Calu3 (cell line): ENCODE data around the gene MARK3. TPM values are rescaled to one million over a fixed set of nuclear protein-coding genes. Genes with fewer than 3 reads are reported as not detected.

Source experiments
- BruUV-seq: library from RNA; stranded (reverse); fragments of 400-500 nt; replicated peaks from 2 replicates; lab custom pipeline; 2021; lab: Mats Ljungman, UMichigan
- CTCF ChIA-PET: fragments of 300-600 bp; sonication (Branson Sonifier 250); formaldehyde crosslinking; loops from one replicate; lab custom pipeline; 2022; ENCODE audit warnings: antibody characterized with exemption; lab: Charles Lee
- DNase-seq: peaks from one replicate; pipeline ENCODE4 v3.0.0; 2022
- H3K27ac Mint-ChIP-seq: one replicate; pipeline ENCODE4 v1.8.0; 2022; ENCODE audit warnings: mixed read lengths; ENCODE audit not compliant: unreplicated experiment
- H3K27me3 Mint-ChIP-seq: one replicate; pipeline ENCODE4 v1.8.0; 2022; ENCODE audit warnings: mixed read lengths; ENCODE audit not compliant: unreplicated experiment
- H3K36me3 Mint-ChIP-seq: one replicate; pipeline ENCODE4 v1.8.0; 2022; ENCODE audit warnings: mild to moderate bottlenecking, moderate library complexity, mixed read lengths; ENCODE audit not compliant: insufficient read depth, unreplicated experiment
- H3K4me1 Mint-ChIP-seq: one replicate; pipeline ENCODE4 v1.8.0; 2022; ENCODE audit warnings: mild to moderate bottlenecking, low read depth, mixed read lengths; ENCODE audit not compliant: unreplicated experiment
- H3K4me3 Mint-ChIP-seq: one replicate; pipeline ENCODE4 v1.8.0; 2022; ENCODE audit warnings: mild to moderate bottlenecking, low read depth, moderate library complexity, mixed read lengths; ENCODE audit not compliant: unreplicated experiment
- H3K9me3 Mint-ChIP-seq: one replicate; pipeline ENCODE4 v1.8.0; 2022; ENCODE audit warnings: low read depth, mixed read lengths; ENCODE audit not compliant: unreplicated experiment
- intact Hi-C: fragments of 100-400 bp; cut with micrococcal nuclease; formaldehyde crosslinking; loops from one replicate; pipeline ENCODE4 v1.10.0; 2022; ENCODE audit not compliant: unreplicated experiment
- total RNA-seq: library from RNA; stranded (reverse); gene quantifications from 2 replicates; pipeline ENCODE4 v1.2.3, GENCODE V29; 2022
- TF ChIP-seq, protein P1 (sequence below): fragments of 200-600 bp; IDR thresholded peaks from one replicate; pipeline ENCODE4 v1.8.0; 2022; ENCODE audit warnings: antibody characterized with exemption; ENCODE audit not compliant: unreplicated experiment

Gene MARK3
- total RNA-seq, 1 experiment from 2014 or later, result 76.0 TPM

- Mint-ChIP-seq H3K36me3 (no peaks in the 10 kb centered on the region), H3K9me3 (no peaks in the 10 kb centered on the region), H3K27me3 (no peaks in the 10 kb centered on the region), H3K27ac (no peak overlapping the region), H3K4me3 (no peak overlapping the region), H3K4me1 (peaks cover 39% of the 10 kb centered on the region)
- no peak for DNase-seq
- no TSS peak for BruUV-seq
- intact Hi-C loops, result no loop called here
- TF ChIP-seq, protein P1, sequence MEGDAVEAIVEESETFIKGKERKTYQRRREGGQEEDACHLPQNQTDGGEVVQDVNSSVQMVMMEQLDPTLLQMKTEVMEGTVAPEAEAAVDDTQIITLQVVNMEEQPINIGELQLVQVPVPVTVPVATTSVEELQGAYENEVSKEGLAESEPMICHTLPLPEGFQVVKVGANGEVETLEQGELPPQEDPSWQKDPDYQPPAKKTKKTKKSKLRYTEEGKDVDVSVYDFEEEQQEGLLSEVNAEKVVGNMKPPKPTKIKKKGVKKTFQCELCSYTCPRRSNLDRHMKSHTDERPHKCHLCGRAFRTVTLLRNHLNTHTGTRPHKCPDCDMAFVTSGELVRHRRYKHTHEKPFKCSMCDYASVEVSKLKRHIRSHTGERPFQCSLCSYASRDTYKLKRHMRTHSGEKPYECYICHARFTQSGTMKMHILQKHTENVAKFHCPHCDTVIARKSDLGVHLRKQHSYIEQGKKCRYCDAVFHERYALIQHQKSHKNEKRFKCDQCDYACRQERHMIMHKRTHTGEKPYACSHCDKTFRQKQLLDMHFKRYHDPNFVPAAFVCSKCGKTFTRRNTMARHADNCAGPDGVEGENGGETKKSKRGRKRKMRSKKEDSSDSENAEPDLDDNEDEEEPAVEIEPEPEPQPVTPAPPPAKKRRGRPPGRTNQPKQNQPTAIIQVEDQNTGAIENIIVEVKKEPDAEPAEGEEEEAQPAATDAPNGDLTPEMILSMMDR, result no peak
- CTCF ChIA-PET, result interaction anchor here (0.7 kb wide), 1 partner anchor 16 kb away, joined by 4 read pairs; no protein-coding TSS in a partner anchor
Observed at GRCh38 chr14:103396463-103396862, 11.2 kb downstream of the MARK3 start.

GRCh38 chr14:103398427-103399195 is 13.4 kb downstream of the MARK3 start:
- Mint-ChIP-seq H3K4me3 (no peak overlapping the region), H3K27me3 (no peaks in the 10 kb centered on the region), H3K27ac (peak overlapping the region; percentile 71), H3K4me1 (peaks cover 57% of the 10 kb centered on the region), H3K9me3 (peaks cover 4% of the 10 kb centered on the region), H3K36me3 (peaks cover 6% of the 10 kb centered on the region)
- BruUV-seq, result no TSS peak
- peak; percentile 41 for DNase-seq
- intact Hi-C loops, result no loop called here
- TF ChIP-seq, protein P1, result no peak
- CTCF ChIA-PET, result no interaction called here

- peaks cover 54% of the 10 kb centered on the region for H3K4me1 Mint-ChIP-seq
- H3K4me3 Mint-ChIP-seq, result no peak overlapping the region
- peaks cover 4% of the 10 kb centered on the region for H3K9me3 Mint-ChIP-seq
- peaks cover 13% of the 10 kb centered on the region for H3K36me3 Mint-ChIP-seq
- H3K27me3 Mint-ChIP-seq, result no peaks in the 10 kb centered on the region
- CTCF ChIA-PET, result interaction anchor here (0.7 kb wide), 1 partner anchor 315 kb away, joined by 3 read pairs; the partner anchor contains the start of gene ZFYVE21
- BruUV-seq, result no TSS peak
- no peak for DNase-seq
- intact Hi-C loops, result no loop called here
- TF ChIP-seq, protein P1, result no peak
- H3K27ac Mint-ChIP-seq, result no peak overlapping the region
Observed at GRCh38 chr14:103400537-103400936, 15.3 kb downstream of the MARK3 start.

- H3K36me3 Mint-ChIP-seq, result peaks cover 16% of the 10 kb centered on the region
Observed at GRCh38 chr14:103401223-103402214, 16.3 kb downstream of the MARK3 start.

More at GRCh38 chr14:103401223-103402214, 16.3 kb downstream of the MARK3 start:
- CTCF ChIA-PET, result no interaction called here
- Mint-ChIP-seq H3K27ac (peak overlapping the region; percentile 82), H3K9me3 (peaks cover 4% of the 10 kb centered on the region), H3K4me3 (peak overlapping the region; percentile 12), H3K4me1 (peaks cover 44% of the 10 kb centered on the region), H3K27me3 (no peaks in the 10 kb centered on the region)
- no TSS peak for BruUV-seq
- intact Hi-C loops, result no loop called here
- TF ChIP-seq, protein P1, result no peak
- no peak for DNase-seq
